Lung (tissue), 12 donors: ENCODE measurements around the gene XYLB. TPM values are rescaled to one million over a fixed set of nuclear protein-coding genes. Genes with fewer than 3 reads are reported as not detected.

ENCODE experiments used
- ATAC-seq: fragments of 200-7000 bp; cut with Tn5 transposase; one replicate; pipeline ENCODE4 v1.9.1; 2020; ENCODE audit warnings: moderate number of reproducible peaks; ENCODE audit not compliant: insufficient read depth, low FRiP score
- DNase-seq, 3 donors: peaks; one replicate each; pipeline ENCODE4 v3.0.0-alpha.2; 2013 to 2017
- H3K27ac ChIP-seq, 2 donors: one replicate each; pipeline ENCODE4 v1.5.1; 2013; ENCODE audit warnings: mild to moderate bottlenecking in 2 of 2, moderate library complexity in 2 of 2, control low read depth in 1 of 2, inconsistent platforms in 1 of 2, low read depth in 1 of 2, low read length in 1 of 2
- H3K27me3 ChIP-seq, 3 donors: one replicate each; pipeline ENCODE4 v1.5.1; 2013; ENCODE audit warnings: low read length in 2 of 3; ENCODE audit not compliant: control insufficient read depth in 3 of 3, insufficient read depth in 3 of 3
- H3K36me3 ChIP-seq, 4 donors: one replicate each; pipeline ENCODE4 v1.5.1; 2013; ENCODE audit warnings: low read length in 4 of 4, mild to moderate bottlenecking in 1 of 4, moderate library complexity in 1 of 4; ENCODE audit not compliant: control insufficient read depth in 4 of 4, insufficient read depth in 4 of 4
- H3K4me1 ChIP-seq, 5 donors: one replicate each; pipeline ENCODE4 v1.5.1; 2013; ENCODE audit warnings: low read length in 5 of 5, mild to moderate bottlenecking in 2 of 5, moderate library complexity in 1 of 5; ENCODE audit not compliant: control insufficient read depth in 5 of 5, insufficient read depth in 5 of 5
- H3K4me3 ChIP-seq: one replicate; pipeline ENCODE4 v1.5.1; 2013; ENCODE audit warnings: mild to moderate bottlenecking, control low read depth, moderate library complexity
- H3K9ac ChIP-seq, 2 donors: one replicate each; pipeline ENCODE4 v1.5.1; 2013; ENCODE audit warnings: low read length in 2 of 2, control low read depth in 1 of 2; ENCODE audit not compliant: insufficient read depth in 1 of 2
- H3K9me3 ChIP-seq, 4 donors: one replicate each; pipeline ENCODE4 v1.5.1; 2013; ENCODE audit warnings: low read length in 3 of 4, mild to moderate bottlenecking in 1 of 4, moderate library complexity in 1 of 4; ENCODE audit not compliant: control insufficient read depth in 4 of 4, insufficient read depth in 3 of 4
- WGBS, 2 donors: extraction: QIAGEN DNeasy Blood & Tissue Kit; methylation state at CpG; one replicate each; pipeline ENCODE4 v1.1.7; 2013; 5-methylcytosine and 5-hydroxymethylcytosine counted together
- polyA plus RNA-seq, 2 donors: library from polyadenylated mRNA; stranded (reverse); fragments of 200-250 nt; gene quantifications; one replicate each; pipeline ENCODE4 v1.2.1, GENCODE V29; 2013
- total RNA-seq, 2 donors: library from RNA; depleted of rRNA in 1 of 2; stranded (reverse); fragments of >200 nt in 1 of 2; gene quantifications; one replicate each; pipeline ENCODE4 v1.2.1, GENCODE V29; 2014 to 2021
- TF ChIP-seq, protein P1 (sequence below): IDR thresholded peaks from 2 replicates; pipeline ENCODE4 v1.5.1; 2012; ENCODE audit warnings: mild to moderate bottlenecking; ENCODE audit errors: control extremely low read depth, extremely low read depth
- donor health status: control.
- donor health status: control.
- donor health status: Bipolar disorder and iron deficiency.
- donor health status: healthy.
- donor health status: DM: yes; HTN: yes; CAD: no.

Gene XYLB
- total and polyA plus RNA-seq, 4 donors = 0.89 to 5.8 (median 3.2) TPM

GRCh38 chr3:38311476-38311875, 35.1 kb upstream of the XYLB start:
- no peak overlapping the region for H3K27ac ChIP-seq
- 55 to 70% methylated on average over 1 of the region's 1 CpG for WGBS, 2 donors
- ATAC-seq (no peak), DNase-seq (no peak)
- no peaks in the 10 kb centered on the region for H3K27me3 ChIP-seq
- H3K9ac ChIP-seq = no peak overlapping the region
- peaks cover 0 to 2% (median 0%) of the 10 kb centered on the region in 4 donors for H3K9me3 ChIP-seq
- no peak overlapping the region for H3K4me3 ChIP-seq
- TF ChIP-seq, protein P1, sequence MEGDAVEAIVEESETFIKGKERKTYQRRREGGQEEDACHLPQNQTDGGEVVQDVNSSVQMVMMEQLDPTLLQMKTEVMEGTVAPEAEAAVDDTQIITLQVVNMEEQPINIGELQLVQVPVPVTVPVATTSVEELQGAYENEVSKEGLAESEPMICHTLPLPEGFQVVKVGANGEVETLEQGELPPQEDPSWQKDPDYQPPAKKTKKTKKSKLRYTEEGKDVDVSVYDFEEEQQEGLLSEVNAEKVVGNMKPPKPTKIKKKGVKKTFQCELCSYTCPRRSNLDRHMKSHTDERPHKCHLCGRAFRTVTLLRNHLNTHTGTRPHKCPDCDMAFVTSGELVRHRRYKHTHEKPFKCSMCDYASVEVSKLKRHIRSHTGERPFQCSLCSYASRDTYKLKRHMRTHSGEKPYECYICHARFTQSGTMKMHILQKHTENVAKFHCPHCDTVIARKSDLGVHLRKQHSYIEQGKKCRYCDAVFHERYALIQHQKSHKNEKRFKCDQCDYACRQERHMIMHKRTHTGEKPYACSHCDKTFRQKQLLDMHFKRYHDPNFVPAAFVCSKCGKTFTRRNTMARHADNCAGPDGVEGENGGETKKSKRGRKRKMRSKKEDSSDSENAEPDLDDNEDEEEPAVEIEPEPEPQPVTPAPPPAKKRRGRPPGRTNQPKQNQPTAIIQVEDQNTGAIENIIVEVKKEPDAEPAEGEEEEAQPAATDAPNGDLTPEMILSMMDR = no peak
- no peaks in the 10 kb centered on the region for H3K4me1 ChIP-seq
- no peaks in the 10 kb centered on the region for H3K36me3 ChIP-seq

DNA sequence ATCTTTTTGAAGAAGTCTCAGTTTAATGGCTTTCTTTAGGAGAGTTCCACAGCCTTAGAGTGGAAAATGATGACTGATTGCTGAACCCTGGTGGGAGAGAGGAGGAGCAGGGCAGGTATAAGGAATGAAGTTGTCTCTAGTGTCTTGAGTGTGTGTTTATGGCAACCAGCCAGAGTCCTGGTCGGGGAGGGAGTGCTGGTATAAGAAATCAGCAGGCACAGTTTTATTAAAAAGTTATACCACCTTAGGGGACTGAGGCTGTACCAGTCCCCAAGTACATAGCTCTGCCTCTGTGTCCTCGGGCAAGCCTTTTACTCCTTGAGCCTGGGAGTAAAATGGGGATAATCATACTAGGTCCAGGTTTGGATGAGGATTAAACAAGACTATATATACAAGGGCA, 34.6 kb upstream of the XYLB start:
- no peak overlapping the region for H3K27ac ChIP-seq
- 68 to 90% methylated on average over 2 of the region's 2 CpGs for WGBS, 2 donors
- DNase-seq (peak in 1 of 3 donors; percentile 12), ATAC-seq (no peak)
- TF ChIP-seq, protein P1 = no peak
- no peaks in the 10 kb centered on the region for H3K36me3 ChIP-seq
- no peaks in the 10 kb centered on the region for H3K27me3 ChIP-seq
- H3K9ac ChIP-seq = no peak overlapping the region
- H3K9me3 ChIP-seq = peaks cover 0 to 2% (median 0%) of the 10 kb centered on the region in 4 donors
- H3K4me3 ChIP-seq = no peak overlapping the region
- H3K4me1 ChIP-seq = no peaks in the 10 kb centered on the region

DNA sequence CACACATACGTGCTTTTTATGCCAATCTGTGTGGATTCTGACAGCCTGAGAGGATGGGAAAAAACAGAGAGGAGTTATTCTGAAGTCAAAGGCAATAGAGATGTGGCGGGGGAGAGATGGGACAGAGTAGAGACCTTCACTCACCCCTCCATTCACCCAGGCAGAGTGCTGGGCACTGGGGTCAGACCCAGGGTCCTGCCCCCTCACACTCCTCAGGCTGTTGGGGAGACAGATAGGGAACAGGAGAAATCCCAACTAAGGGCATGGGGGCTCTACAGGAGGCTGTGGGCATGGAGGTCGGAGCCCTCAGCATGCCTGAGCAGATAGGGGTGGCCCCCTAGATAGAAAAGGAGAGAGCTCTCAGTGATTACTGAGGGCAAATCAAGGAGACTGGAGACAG, 34.2 kb upstream of the XYLB start:
- ATAC-seq (no peak), DNase-seq (no peak)
- TF ChIP-seq, protein P1 = no peak

DNA sequence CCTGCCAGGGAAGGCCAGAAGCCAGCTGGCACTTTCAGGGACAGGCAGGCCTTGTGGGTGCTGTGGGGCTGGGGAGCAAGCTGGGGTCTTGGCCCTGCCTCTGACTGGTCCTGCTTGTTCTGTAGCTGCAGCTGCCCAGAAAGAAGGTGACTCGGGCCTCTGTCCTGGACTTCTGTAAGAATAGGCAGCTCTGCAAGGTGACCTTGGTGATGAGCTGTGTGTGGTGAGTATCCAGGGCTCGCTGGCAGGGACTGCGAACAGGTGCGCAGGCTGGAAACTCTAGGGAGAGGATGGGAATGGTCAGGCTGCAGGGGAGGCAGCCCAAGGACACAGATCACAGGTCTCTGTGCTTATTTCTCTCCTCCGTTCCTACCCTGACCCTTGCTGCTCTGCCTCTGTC, 33.3 kb upstream of the XYLB start:
- TF ChIP-seq, protein P1 = no peak
- no peak overlapping the region for H3K27ac ChIP-seq

More for the DNA sequence above, 34.2 kb upstream of the XYLB start:
- Histone ChIP-seq H3K9me3 (peaks cover 0 to 2% (median 0%) of the 10 kb centered on the region in 4 donors), H3K4me1 (no peaks in the 10 kb centered on the region), H3K27ac (no peak overlapping the region), H3K9ac (no peak overlapping the region), H3K27me3 (no peaks in the 10 kb centered on the region), H3K36me3 (no peaks in the 10 kb centered on the region), H3K4me3 (no peak overlapping the region)
- 93 to 100% methylated on average over 3 of the region's 3 CpGs for WGBS, 2 donors

More for the DNA sequence above, 33.3 kb upstream of the XYLB start:
- Histone ChIP-seq H3K36me3 (no peaks in the 10 kb centered on the region), H3K4me3 (no peak overlapping the region), H3K9ac (no peak overlapping the region), H3K4me1 (no peaks in the 10 kb centered on the region), H3K9me3 (peaks cover 0 to 2% (median 0%) of the 10 kb centered on the region in 4 donors), H3K27me3 (no peaks in the 10 kb centered on the region)
- no peak for DNase-seq
- 94% methylated on average over 5 of the region's 5 CpGs for WGBS, 2 donors
- no peak for ATAC-seq
